IMR-90 (cell line): Measurements from ENCODE around the gene TBC1D16. TPM values are rescaled to one million over a fixed set of nuclear protein-coding genes. Genes with fewer than 3 reads are reported as not detected.

ENCODE experiments used
- ATAC-seq: fragments of 200-7000 bp; cut with Tn5 transposase; 2 replicates; pipeline ENCODE4 v1.9.1; 2020; ENCODE audit warnings: low read depth, mild to moderate bottlenecking, moderate library complexity
- BruUV-seq: library from RNA; stranded (reverse); fragments of 400-500 nt; replicated peaks from 2 replicates; lab custom pipeline; 2021; lab: Mats Ljungman, UMichigan
- CTCF ChIA-PET: fragments of 300-600 bp; formaldehyde crosslinking; extraction: SDS; loops from one replicate; lab custom pipeline; 2021; ENCODE audit warnings: antibody characterized with exemption; lab: Yijun Ruan, JAX
- POLR2A ChIA-PET: fragments of 300-600 bp; sonication (Branson Sonifier 250); formaldehyde crosslinking; loops from one replicate; lab custom pipeline; 2022; ENCODE audit warnings: antibody characterized with exemption; ENCODE audit not compliant: unreplicated experiment; lab: Charles Lee
- DNase-seq: peaks from one replicate; pipeline ENCODE4 v3.0.0; 2013
- H2AFZ ChIP-seq: replicated peaks from 2 replicates; pipeline ENCODE3; 2013; ENCODE audit warnings: low read length, mild to moderate bottlenecking; ENCODE audit not compliant: poor library complexity
- H2AK5ac ChIP-seq: 2 replicates; pipeline ENCODE4 v1.6.1; 2013; ENCODE audit warnings: low read depth, low read length, inconsistent platforms
- H2AK9ac ChIP-seq: replicated peaks from 2 replicates; pipeline ENCODE3; 2013; ENCODE audit warnings: mild to moderate bottlenecking, low read depth, low read length, moderate library complexity; ENCODE audit not compliant: poor library complexity
- H2BK120ac ChIP-seq: 2 replicates; pipeline ENCODE4 v1.6.1; 2013; ENCODE audit warnings: low read depth, low read length, inconsistent platforms
- H2BK15ac ChIP-seq: 3 replicates; pipeline ENCODE4 v1.6.1; 2013; ENCODE audit warnings: low read depth, low read length, inconsistent platforms
- H2BK20ac ChIP-seq: 2 replicates; pipeline ENCODE4 v1.6.1; 2013; ENCODE audit warnings: low read depth, mild to moderate bottlenecking, inconsistent platforms, low read length, moderate library complexity
- H2BK5ac ChIP-seq: 2 replicates; pipeline ENCODE4 v1.6.1; 2013; ENCODE audit warnings: mild to moderate bottlenecking, low read depth, low read length, inconsistent platforms; ENCODE audit not compliant: poor library complexity, severe bottlenecking
- H3K14ac ChIP-seq: replicated peaks from 2 replicates; pipeline ENCODE4 v1.6.1; 2013; ENCODE audit warnings: low read depth, low read length, inconsistent platforms
- H3K18ac ChIP-seq: 2 replicates; pipeline ENCODE4 v1.6.1; 2013; ENCODE audit warnings: low read depth, low read length, control low read depth
- H3K23ac ChIP-seq: 2 replicates; pipeline ENCODE4 v1.6.1; 2013; ENCODE audit warnings: low read depth, low read length, inconsistent platforms
- H3K27ac ChIP-seq: 2 replicates; pipeline ENCODE4 v1.5.1; 2013; ENCODE audit warnings: mild to moderate bottlenecking, control low read depth, low read length; ENCODE audit not compliant: insufficient read depth
- H3K27me3 ChIP-seq: 2 replicates; pipeline ENCODE4 v1.6.1; 2013; ENCODE audit warnings: low read length; ENCODE audit not compliant: control insufficient read depth, insufficient read depth
- H3K36me3 ChIP-seq: 2 replicates; pipeline ENCODE4 v1.6.1; 2013; ENCODE audit warnings: low read length, mixed read lengths; ENCODE audit not compliant: control insufficient read depth, insufficient read depth
- H3K4ac ChIP-seq: 2 replicates; pipeline ENCODE4 v1.6.1; 2013; ENCODE audit warnings: low read depth, low read length, inconsistent platforms
- H3K4me1 ChIP-seq: 2 replicates; pipeline ENCODE4 v1.6.1; 2013; ENCODE audit warnings: low read length, mixed read lengths; ENCODE audit not compliant: control insufficient read depth, insufficient read depth
- H3K4me2 ChIP-seq: 2 replicates; pipeline ENCODE4 v1.6.1; 2013; ENCODE audit warnings: low read depth, mild to moderate bottlenecking, control low read depth, low read length, moderate library complexity
- H3K4me3 ChIP-seq: 2 replicates; pipeline ENCODE4 v1.5.1; 2013; ENCODE audit warnings: low read depth, mild to moderate bottlenecking, control low read depth, low read length, moderate library complexity; ENCODE audit not compliant: insufficient read depth
- H3K56ac ChIP-seq: 2 replicates; pipeline ENCODE4 v1.6.1; 2013; ENCODE audit warnings: low read length, inconsistent platforms; ENCODE audit not compliant: insufficient read depth; ENCODE audit errors: extremely low read depth
- H3K79me1 ChIP-seq, 2 experiments: 2 replicates each; pipeline ENCODE4 v1.6.1; 2013; ENCODE audit warnings: low read length in 2 of 2, inconsistent platforms in 1 of 2, low read depth in 1 of 2
- H3K9ac ChIP-seq: 2 replicates; pipeline ENCODE4 v1.6.1; 2013; ENCODE audit warnings: low read depth, low read length, control low read depth
- H3K9me1 ChIP-seq: 2 replicates; pipeline ENCODE4 v1.6.1; 2013; ENCODE audit warnings: low read length, inconsistent platforms; ENCODE audit not compliant: insufficient read depth
- H3K9me3 ChIP-seq: 2 replicates; pipeline ENCODE4 v1.6.1; 2013; ENCODE audit warnings: low read length; ENCODE audit not compliant: control insufficient read depth, insufficient read depth
- H4K20me1 ChIP-seq: 2 replicates; pipeline ENCODE4 v1.6.1; 2013; ENCODE audit warnings: low read length, inconsistent platforms; ENCODE audit not compliant: insufficient read depth
- H4K5ac ChIP-seq: 2 replicates; pipeline ENCODE4 v1.6.1; 2013; ENCODE audit warnings: mild to moderate bottlenecking, low read depth, low read length, control low read depth
- H4K8ac ChIP-seq, 2 experiments: 2 replicates each; pipeline ENCODE4 v1.6.1; 2013; ENCODE audit warnings: low read depth in 2 of 2, low read length in 2 of 2, control low read depth in 1 of 2, inconsistent platforms in 1 of 2
- H4K91ac ChIP-seq: 2 replicates; pipeline ENCODE4 v1.6.1; 2013; ENCODE audit warnings: low read depth, low read length, inconsistent platforms; ENCODE audit not compliant: insufficient read depth
- BHLHE40 ChIP-seq: fragments of 150-350 bp; IDR thresholded peaks from 2 replicates; pipeline ENCODE4 v1.6.1; 2016; ENCODE audit warnings: mild to moderate bottlenecking, low read depth, low read length
- CEBPB ChIP-seq: IDR thresholded peaks from 2 replicates; pipeline ENCODE4 v1.6.1; 2012; ENCODE audit warnings: low read depth, low read length, improper control_type of control experiment
- CHD1 ChIP-seq: IDR thresholded peaks from 2 replicates; pipeline ENCODE4 v1.6.1; 2012; ENCODE audit warnings: low read depth, low read length, improper control_type of control experiment
- MAFK ChIP-seq: IDR thresholded peaks from 2 replicates; pipeline ENCODE4 v1.6.1; 2012; ENCODE audit warnings: low read depth, low read length, improper control_type of control experiment
- POLR2A ChIP-seq: IDR thresholded peaks from 2 replicates; pipeline ENCODE4 v1.6.1; 2012; ENCODE audit warnings: mild to moderate bottlenecking, low read depth, low read length
- WGBS, 2 experiments: methylation state at CpG; one replicate each; pipeline versions ENCODE4 v1.1.5 to v1.1.7; 2013; ENCODE audit warnings: missing lambda C conversion rate in 2 of 2; ENCODE audit not compliant: insufficient read length in 1 of 2; ENCODE audit errors: extremely low coverage in 2 of 2; 5-methylcytosine and 5-hydroxymethylcytosine counted together
- dilution Hi-C: fragments of 300-500 bp; cut with HindIII; formaldehyde crosslinking; loops from one replicate; pipeline ENCODE4 v1.14.3; 2018; ENCODE audit warnings: low sequenced_read_pairs; ENCODE audit not compliant: unreplicated experiment
- in situ Hi-C: fragments of 300-500 bp; cut with MboI; formaldehyde crosslinking; loops from 3 replicates; pipeline ENCODE4 v1.14.3; 2019; ENCODE audit warnings: low sequenced_read_pairs, inconsistent platforms, mixed read lengths
- intact Hi-C: fragments of 100-400 bp; cut with micrococcal nuclease; formaldehyde crosslinking; loops from 2 replicates; pipeline ENCODE4 v1.10.0; 2022
- polyA plus RNA-seq, 3 experiments: library from polyadenylated mRNA; depleted of rRNA; stranded (reverse); fragments of >200 nt; gene quantifications; 2 replicates each; pipeline ENCODE4 v1.2.3, GENCODE V29; 2012; ENCODE audit warnings: low replicate concordance in 1 of 3
- total RNA-seq: library from RNA; depleted of rRNA; stranded (reverse); fragments of >200 nt; gene quantifications from 2 replicates; pipeline ENCODE4 v1.2.3, GENCODE V29; 2012
- TF ChIP-seq, protein P1 (sequence below): fragments of 150-350 bp; IDR thresholded peaks from 2 replicates; pipeline ENCODE4 v1.6.1; 2016; ENCODE audit warnings: low read depth, mild to moderate bottlenecking, low read length, moderate library complexity, borderline replicate concordance

The TBC1D16 gene
- total and polyA plus RNA-seq, 2 of the 4 experiments (the other 2 are of a cell fraction), result 10.1 to 16.7 TPM

DNA sequence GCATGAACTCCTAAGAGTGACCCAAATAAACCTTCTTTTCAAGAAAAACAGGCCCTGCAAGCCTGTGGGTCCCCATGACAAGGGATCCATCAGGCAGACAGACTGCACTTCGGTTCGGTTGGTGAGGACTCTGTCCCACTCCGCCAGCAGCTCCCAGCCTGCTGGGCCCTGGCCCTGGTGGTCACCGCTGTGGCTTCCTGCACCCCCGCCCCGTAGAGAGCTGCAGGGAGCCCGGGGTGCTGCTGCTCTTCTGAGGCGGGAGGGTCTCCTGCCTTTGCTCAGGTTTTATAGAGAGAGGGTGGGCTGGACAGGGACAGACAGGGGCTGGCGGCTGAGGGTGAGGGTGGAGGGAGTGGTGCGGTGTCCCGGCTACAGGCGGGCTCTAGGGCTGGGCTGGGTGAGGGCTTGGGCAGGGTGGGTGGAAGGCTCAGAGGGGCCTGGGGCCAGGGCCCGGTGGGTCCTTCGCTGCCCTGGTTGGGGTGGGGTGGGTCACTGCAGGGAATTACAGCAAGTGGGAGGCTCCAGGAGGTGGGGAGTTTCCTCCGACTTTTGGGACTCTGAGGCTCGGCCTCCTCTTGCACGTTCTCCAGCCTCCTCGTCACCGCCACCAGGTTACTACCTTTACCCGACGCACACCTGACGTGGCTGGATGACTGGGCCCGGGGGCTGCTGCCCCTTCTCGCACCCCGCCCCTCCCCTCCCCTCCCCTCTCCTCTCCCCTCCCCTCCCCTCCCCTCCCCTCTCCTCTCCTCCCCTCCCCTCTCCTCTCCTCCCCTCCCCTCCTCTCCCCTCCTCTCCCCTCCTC, 106.2 kb downstream of the TBC1D16 start:
- Histone ChIP-seq H2AK9ac (no peak overlapping the region), H2BK120ac (no peak overlapping the region), H3K36me3 (no peaks in the 10 kb centered on the region), H3K9me1 (peaks cover 4% of the 10 kb centered on the region; the same call in 1 of the 2 replicates), H3K27ac (no peak overlapping the region), H2BK15ac (no peak overlapping the region), H3K79me1 (no peaks in the 10 kb centered on the region), H2BK20ac (no peak overlapping the region), H4K91ac (no peak overlapping the region), H4K20me1 (no peaks in the 10 kb centered on the region), H3K27me3 (peaks cover 49% of the 10 kb centered on the region), H3K9me3 (no peaks in the 10 kb centered on the region), H3K4me1 (peaks cover 3% of the 10 kb centered on the region; the same call in 1 of the 2 replicates), H3K9ac (no peak overlapping the region), H4K8ac (no peak overlapping the region), H2BK5ac (no peak overlapping the region), H3K23ac (no peak overlapping the region), H3K4ac (no peak overlapping the region), H2AFZ (no peak overlapping the region), H3K4me3 (no peak overlapping the region), H3K56ac (no peak overlapping the region), H3K14ac (no peak overlapping the region), H3K18ac (no peak overlapping the region), H2AK5ac (no peak overlapping the region), H3K4me2 (no peak overlapping the region; the same call in 1 of the 2 replicates), H4K5ac (no peak overlapping the region)
- no TSS peak for BruUV-seq
- in situ Hi-C loops, result no loop called here
- dilution Hi-C loops, result no loop called here
- intact Hi-C loops, result no loop called here
- ChIA-PET CTCF (no interaction called here), POLR2A (no interaction called here)
- no peak for ATAC-seq
- DNase-seq, result no peak
- WGBS, 2 experiments, result 59% methylated on average over 10 of the region's 25 CpGs; no CpG with 5 or more reads in 1 of the 2 experiments
- TF ChIP-seq CEBPB (no peak), MAFK (no peak), POLR2A (no peak), CHD1 (no peak), BHLHE40 (no peak)
- TF ChIP-seq, protein P1, sequence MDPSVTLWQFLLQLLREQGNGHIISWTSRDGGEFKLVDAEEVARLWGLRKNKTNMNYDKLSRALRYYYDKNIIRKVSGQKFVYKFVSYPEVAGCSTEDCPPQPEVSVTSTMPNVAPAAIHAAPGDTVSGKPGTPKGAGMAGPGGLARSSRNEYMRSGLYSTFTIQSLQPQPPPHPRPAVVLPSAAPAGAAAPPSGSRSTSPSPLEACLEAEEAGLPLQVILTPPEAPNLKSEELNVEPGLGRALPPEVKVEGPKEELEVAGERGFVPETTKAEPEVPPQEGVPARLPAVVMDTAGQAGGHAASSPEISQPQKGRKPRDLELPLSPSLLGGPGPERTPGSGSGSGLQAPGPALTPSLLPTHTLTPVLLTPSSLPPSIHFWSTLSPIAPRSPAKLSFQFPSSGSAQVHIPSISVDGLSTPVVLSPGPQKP, result no peak
